ENCODE results near the gene ZFYVE9.

DNA sequence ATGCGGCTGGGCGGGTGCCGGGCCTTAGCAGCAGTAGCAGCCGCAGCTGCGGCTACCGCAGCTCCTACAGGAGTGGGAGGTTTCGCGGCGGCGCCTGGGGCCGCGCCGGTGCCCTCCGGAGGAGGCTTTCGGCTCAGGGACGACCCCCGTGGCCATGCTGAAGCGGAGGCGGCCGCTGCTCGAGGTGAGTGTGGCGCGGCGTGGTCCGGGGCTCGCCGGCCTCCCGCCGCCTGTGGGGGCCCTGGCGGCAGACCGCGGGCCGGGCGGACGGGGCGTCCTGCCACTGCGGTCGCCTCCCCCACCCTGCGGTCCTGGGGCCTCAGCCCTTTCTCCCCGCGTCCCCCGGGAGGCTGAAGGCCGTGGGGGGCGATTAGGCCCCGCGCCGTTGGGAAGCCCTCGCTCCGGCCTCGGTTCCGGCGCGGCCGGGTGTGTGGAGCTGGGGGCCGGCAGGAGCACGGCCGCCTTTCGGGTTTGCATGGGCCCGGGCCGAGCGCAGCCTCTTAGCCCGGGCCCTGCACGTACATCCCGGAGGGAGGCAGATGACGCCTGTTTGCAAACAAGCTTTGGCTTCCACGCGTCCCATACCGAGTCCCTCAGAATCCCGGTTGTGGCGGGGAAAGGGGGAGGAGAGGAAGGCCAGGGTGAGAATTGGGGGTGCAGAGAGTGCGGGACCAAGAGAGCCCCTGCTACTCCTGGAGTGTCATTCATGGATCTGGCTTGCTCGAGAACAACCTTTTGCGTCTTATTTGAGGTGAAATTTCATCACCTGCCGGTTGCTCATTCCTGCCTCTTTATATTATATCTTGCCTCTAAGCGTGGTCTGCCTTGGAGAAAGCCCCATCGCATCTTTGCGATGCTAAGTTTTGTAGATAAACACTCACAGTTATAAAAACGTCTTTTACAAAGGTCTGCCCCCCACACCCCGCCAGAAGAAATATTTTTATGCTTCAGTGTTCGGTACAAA is 613 bp downstream of the ZFYVE9 start:
- TF ChIP-seq CTCF (conservative IDR thresholded peaks at IDR 0.05; ENCODE audit: low read depth in 2 of 2): no peak
- TF ChIP-seq, protein P1, sequence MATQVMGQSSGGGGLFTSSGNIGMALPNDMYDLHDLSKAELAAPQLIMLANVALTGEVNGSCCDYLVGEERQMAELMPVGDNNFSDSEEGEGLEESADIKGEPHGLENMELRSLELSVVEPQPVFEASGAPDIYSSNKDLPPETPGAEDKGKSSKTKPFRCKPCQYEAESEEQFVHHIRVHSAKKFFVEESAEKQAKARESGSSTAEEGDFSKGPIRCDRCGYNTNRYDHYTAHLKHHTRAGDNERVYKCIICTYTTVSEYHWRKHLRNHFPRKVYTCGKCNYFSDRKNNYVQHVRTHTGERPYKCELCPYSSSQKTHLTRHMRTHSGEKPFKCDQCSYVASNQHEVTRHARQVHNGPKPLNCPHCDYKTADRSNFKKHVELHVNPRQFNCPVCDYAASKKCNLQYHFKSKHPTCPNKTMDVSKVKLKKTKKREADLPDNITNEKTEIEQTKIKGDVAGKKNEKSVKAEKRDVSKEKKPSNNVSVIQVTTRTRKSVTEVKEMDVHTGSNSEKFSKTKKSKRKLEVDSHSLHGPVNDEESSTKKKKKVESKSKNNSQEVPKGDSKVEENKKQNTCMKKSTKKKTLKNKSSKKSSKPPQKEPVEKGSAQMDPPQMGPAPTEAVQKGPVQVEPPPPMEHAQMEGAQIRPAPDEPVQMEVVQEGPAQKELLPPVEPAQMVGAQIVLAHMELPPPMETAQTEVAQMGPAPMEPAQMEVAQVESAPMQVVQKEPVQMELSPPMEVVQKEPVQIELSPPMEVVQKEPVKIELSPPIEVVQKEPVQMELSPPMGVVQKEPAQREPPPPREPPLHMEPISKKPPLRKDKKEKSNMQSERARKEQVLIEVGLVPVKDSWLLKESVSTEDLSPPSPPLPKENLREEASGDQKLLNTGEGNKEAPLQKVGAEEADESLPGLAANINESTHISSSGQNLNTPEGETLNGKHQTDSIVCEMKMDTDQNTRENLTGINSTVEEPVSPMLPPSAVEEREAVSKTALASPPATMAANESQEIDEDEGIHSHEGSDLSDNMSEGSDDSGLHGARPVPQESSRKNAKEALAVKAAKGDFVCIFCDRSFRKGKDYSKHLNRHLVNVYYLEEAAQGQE (IDR thresholded peaks at IDR 0.05; ENCODE audit: unreplicated experiment): no peak

Data from GM23338 (cell line).